HG03103 (cell line): ENCODE results near the gene TTLL9.

Experiments used
- ATAC-seq: cut with Tn5 transposase; IDR thresholded peaks from one replicate; pipeline ENCODE4 v1.9.1; 2021; ENCODE audit warnings: low read depth; ENCODE audit not compliant: unreplicated experiment

Gene TTLL9

GRCh38 chr20:31836853-31837608, 33.4 kb upstream of the TTLL9 start:
- no peak for ATAC-seq

GRCh38 chr20:31837896-31838397, 32.5 kb upstream of the TTLL9 start:
- ATAC-seq: no peak

- ATAC-seq: no peak
Measured at GRCh38 chr20:31838646-31839292, 31.7 kb upstream of the TTLL9 start.

DNA sequence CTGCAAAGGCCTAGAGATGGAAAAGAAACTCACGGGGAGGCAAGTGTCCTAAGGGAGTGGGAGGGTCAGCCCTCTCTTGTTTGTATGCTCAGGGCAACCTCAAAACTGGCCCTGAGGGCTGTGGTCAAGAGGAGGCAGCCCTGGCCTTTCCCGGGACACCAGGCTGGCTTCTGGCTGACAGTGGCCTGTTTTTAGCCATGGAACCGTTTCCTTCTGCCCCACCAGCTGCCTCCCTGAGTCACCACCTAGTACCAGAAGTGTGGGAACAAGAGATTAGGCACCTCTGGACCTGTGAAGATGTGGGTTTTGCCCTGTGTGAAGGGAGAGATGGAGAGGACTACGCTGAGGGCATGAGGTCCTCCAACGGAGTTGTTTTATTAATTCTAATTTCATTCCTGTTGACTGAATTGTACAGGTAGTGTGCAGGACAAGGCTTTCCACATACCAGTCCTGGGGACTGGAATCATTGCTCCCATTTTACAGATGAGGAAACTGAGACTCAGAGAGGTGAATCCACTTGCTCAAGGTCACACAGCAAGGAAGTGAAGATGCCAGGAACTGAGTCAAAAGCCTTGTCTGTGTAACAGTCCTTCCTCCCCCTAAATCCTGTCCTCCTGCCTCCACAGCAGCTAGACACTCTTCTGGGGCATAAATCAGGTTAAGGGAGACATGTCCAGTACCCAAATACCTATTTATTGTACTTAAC, 30.5 kb upstream of the TTLL9 start:
- no peak for ATAC-seq

DNA sequence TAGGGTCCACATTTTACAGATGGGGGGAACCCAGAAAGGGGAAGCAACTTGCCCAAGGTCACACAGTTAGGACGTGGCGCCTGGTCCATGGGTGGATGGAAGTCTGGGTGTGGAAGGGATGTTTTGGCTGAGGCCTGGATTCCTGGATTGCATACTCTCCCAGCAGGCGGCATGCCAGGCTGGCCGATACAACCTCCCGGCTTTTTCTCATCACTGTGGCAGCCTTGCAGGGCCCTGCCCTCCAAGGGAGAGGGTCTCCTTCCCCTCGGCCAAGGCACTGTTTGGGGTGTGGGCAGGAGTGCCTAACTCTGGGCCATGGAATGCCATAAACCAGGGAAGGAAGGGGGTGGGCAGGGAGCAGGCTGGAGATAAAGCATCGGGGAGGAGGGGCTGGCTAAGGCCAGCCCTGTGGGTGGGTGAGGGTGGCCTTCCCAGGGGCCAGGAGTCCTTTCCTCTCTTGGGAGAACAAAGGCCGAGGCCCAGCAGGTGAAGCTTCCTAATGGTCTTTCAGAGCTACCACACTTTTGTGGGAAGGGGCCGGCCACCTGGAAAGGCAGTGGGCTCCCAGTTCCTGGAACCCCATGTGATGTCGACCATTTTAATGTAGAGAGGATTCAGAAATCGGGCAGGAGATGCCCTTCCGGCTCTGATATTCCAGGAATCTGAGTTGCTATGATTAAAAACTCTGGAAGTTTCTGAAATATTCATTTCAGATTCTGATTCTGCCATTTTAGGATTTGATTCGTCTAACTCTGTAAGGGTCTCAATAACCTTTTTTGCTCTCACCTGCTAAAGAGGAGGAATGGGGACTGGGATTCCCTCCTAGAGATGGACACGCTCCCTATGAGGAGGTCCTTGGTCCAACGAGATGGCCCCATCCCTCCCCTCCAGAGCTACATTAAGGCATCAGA, 29.3 kb upstream of the TTLL9 start:
- no peak for ATAC-seq

DNA sequence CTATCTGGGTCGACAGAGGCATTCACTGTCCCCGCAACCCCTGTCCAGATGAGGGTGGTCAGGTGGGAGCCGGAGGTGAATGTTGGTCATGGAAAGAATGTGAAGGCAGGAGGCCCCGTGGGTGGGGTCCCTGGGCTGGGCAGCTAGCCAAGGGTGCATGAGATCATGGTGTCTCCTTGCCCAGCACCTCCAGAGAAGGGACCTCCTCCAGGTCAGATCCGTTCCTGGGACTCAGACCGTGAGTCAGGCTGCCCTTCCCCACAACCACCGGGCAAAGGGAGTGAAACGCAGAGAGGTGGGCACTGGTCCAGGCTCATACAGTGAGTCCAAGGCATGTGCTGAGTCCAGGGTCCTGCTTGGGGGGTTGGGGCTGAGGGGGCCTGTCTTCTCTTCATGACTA, 28.5 kb upstream of the TTLL9 start:
- ATAC-seq: no peak

DNA sequence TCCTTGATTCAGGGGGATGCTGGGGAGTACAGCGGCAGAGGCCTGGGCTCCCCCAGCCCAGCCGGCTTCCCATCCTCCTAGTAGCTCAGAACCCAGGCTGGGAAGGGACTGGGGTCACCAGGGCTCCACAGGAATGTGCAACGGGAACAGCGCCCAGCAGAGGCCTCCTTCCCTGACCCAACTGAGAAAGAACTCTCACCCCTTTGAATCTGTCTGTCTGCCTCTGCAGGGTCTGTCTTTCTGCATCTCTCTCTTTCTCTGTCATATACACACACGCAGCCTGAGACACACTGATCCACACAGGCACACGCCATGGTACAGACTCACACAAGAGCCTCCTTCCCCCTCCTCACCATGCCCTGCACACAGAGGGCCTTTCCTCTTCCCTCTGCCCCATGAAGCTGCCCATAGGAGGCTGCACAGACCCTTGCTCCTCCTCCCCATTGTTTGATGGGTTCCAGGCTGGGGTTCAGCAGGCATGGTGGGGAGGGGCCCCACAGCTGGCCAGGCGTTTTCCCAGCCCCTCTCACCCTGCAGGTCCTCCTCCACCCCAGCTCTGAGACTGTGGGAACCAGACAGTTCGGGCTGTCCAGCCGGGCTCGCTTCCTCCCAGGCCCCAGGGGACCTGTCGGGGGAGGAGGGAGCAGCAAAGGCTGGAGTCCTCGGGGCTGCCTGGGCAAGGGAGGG, 27.8 kb upstream of the TTLL9 start:
- no peak for ATAC-seq

GRCh38 chr20:31843288-31843687, 27.1 kb upstream of the TTLL9 start:
- ATAC-seq: no peak

- no peak for ATAC-seq
Measured at GRCh38 chr20:31843881-31844280, 26.6 kb upstream of the TTLL9 start.

- no peak for ATAC-seq
Measured at GRCh38 chr20:31844737-31845299, 25.6 kb upstream of the TTLL9 start.

- no peak for ATAC-seq
Measured at GRCh38 chr20:31845300-31845863, 25.1 kb upstream of the TTLL9 start, which contains the start of gene FOXS1. Gene FOXS1 (minus strand): TSS chr20:31845604. CDS start chr20:31845542, 62 bp downstream.

- no peak for ATAC-seq
Measured at GRCh38 chr20:31846793-31847138, 23.7 kb upstream of the TTLL9 start.

DNA sequence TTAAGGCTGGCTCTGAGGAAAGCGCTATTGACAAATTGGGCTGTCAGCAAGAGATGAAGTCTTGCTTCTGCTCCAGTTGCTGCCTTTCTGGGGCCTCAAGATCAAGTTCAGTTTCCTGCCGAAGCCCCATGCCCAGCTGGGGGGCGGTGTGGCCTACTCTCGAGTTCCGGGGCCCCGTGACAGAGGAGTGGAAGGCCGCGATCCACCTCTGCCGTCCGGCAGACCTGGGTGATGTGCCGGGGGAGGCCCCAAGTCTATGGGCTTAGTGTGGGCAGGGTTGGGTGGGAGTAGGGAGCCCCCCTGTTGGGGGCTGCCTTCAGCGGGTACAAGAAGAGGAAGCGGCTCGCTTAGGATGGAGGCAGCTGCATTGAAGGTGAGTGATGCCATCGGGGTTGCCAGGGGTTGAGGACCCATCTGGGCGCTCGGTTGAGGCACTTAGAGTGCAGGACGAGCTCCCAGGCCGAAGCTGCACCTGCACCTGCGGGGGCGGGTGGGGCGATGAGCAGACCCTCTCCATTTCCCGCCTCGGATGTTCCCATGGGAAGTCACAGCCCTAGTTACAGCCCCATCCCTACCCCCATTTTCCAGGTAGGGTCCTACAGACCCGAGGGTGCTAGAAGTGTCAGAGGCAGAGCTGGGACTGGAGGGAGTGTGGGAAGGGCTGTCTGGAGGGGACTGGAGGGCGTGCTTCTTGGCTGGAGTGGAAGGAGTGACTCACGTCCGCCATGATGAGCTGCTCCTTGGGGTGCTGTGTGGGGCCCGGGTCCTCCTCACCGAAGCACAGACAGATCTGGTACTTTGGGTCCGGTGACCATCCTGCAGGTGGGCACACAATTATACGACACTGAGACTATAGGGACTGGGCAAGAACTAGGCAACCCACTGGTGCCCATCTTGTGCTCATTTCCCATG, 22.1 kb upstream of the TTLL9 start:
- ATAC-seq: no peak

DNA sequence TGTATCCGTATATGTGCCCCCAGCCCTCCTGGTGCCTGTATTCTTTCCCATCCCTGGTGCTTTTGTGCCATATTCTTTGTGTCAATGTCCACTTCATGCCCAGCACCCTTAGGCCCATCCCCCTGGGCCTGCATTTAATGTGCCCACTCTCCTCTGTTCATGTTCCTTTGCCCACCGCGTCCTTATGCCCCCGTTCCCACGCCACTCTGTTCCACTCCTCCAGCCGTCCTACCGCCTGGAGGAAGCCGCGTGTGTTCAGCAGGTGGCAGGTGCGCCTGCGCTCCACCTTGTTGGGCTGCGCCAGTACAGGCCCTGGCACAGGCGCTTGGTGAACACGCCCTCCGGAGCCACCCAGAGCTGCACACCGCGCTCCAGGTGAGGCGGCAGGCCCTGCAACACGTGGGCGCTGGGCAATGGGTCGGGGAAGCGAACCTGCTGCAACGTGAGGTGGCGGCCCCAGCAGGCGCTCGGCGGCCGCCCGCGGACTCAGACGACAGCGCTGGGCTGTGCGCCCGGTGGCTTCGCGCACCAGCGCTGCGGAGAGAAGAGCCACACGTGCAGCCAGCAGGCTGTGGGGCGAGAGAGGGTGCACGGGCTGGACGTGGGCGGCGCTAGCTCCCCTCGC, 21.0 kb upstream of the TTLL9 start:
- no peak for ATAC-seq

DNA sequence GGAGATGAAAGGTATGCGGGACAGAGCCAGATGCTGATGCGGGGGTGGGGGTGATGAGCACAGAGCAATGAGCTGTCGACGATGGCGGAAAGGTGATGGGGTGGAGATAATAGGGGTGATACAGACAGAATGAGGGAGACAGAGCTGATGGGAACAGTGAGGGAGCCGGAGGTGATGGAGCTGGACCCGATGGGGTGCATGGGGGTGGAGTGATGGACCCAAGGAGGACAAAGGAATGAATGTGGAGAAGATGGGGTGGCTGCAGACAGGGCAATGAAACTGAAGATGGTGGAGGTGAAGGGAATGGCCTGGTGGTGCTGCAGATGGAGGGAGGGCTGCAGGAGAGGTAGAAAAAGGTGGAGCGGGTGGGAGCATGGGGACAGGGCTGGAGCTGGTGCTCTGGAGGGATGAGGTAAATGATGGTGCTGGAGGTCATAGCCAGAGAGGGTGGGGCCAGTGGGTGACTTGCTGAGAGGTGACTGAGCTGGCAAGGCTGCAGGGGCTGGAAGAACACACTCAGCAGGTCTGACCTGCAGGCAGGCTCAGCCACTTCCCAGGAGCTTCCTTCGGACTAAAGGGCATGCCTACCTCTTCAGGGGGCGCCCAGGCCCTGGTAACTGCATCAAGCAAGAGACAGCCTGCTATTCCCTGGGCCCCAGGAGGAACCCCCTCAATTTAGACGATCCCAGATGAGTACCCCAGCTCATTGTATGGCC, 19.0 kb upstream of the TTLL9 start:
- no peak for ATAC-seq

DNA sequence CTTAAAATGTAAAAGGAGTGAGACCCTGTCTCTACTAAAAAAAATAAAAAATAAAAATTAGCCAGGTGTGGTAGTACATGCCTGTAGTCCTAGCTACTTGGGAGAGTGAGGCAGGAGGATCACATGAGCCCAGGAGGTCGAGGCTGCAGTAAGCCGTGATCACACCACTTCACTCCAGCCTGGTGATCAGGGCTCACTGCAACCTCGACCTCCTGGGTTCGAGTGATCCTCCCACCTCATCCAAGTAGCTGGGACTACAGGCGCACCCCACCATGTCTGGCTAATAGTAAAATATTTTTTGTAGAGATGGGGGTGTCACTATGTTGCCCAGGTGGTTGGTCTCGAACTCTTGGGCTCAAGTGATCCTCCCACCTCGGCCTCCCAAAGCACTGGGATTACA, 17.0 kb upstream of the TTLL9 start:
- ATAC-seq: no peak

GRCh38 chr20:31856516-31856915, 13.9 kb upstream of the TTLL9 start:
- ATAC-seq: no peak
